Liver (tissue), 9 donors: ENCODE data around the gene GNG7. TPM values are rescaled to one million over a fixed set of nuclear protein-coding genes. Genes with fewer than 3 reads are reported as not detected.

Source experiments
- DNase-seq: peaks from one replicate; pipeline ENCODE4 v3.0.0-alpha.2; 2017; ENCODE audit warnings: low spot score
- H3K27ac ChIP-seq, 2 donors: one replicate each; pipeline ENCODE4 v1.7.0; 2013; ENCODE audit warnings: inconsistent platforms in 2 of 2, low read length in 2 of 2, control low read depth in 1 of 2, low read depth in 1 of 2, mild to moderate bottlenecking in 1 of 2
- H3K27me3 ChIP-seq, 4 donors: one replicate each; pipeline versions ENCODE4 v1.6.1 to v1.7.0; 2013; ENCODE audit warnings: low read length in 3 of 4, inconsistent platforms in 1 of 4, mild to moderate bottlenecking in 1 of 4, moderate library complexity in 1 of 4; ENCODE audit not compliant: control insufficient read depth in 4 of 4, insufficient read depth in 4 of 4
- H3K36me3 ChIP-seq, 4 donors: one replicate each; pipeline versions ENCODE4 v1.6.1 to v1.7.0; 2013; ENCODE audit warnings: low read length in 3 of 4, mild to moderate bottlenecking in 3 of 4, low read depth in 1 of 4, moderate library complexity in 1 of 4; ENCODE audit not compliant: control insufficient read depth in 4 of 4, insufficient read depth in 3 of 4
- H3K4me1 ChIP-seq, 4 donors: one replicate each; pipeline versions ENCODE4 v1.6.1 to v1.7.0; 2013; ENCODE audit warnings: low read length in 3 of 4, mild to moderate bottlenecking in 3 of 4, moderate library complexity in 1 of 4; ENCODE audit not compliant: control insufficient read depth in 4 of 4, insufficient read depth in 4 of 4
- H3K4me3 ChIP-seq, 3 donors: one replicate each; pipeline versions ENCODE4 v1.6.1 to v1.7.0; 2013; ENCODE audit warnings: low read length in 3 of 3, control low read depth in 1 of 3, low read depth in 1 of 3, mild to moderate bottlenecking in 1 of 3
- H3K9ac ChIP-seq, 2 donors: one replicate each; pipeline ENCODE4 v1.7.0; 2013; ENCODE audit warnings: low read length in 2 of 2, mild to moderate bottlenecking in 2 of 2, moderate library complexity in 2 of 2, control low read depth in 1 of 2, low read depth in 1 of 2
- H3K9me3 ChIP-seq, 4 donors: one replicate each; pipeline versions ENCODE4 v1.6.1 to v1.7.0; 2013; ENCODE audit warnings: low read length in 3 of 4; ENCODE audit not compliant: control insufficient read depth in 4 of 4
- EGR1 ChIP-seq, 2 donors: IDR thresholded peaks; 2 replicates each; pipeline ENCODE4 v1.6.1; 2016 to 2018; ENCODE audit warnings: antibody characterized with exemption in 2 of 2, low read depth in 2 of 2
- FOXA1 ChIP-seq: IDR thresholded peaks from 2 replicates; pipeline ENCODE4 v1.6.1; 2016; ENCODE audit warnings: antibody characterized with exemption
- FOXA2 ChIP-seq: IDR thresholded peaks from 2 replicates; pipeline ENCODE4 v1.6.1; 2016; ENCODE audit warnings: antibody characterized with exemption
- GABPA ChIP-seq, 2 donors: IDR thresholded peaks in 1 of 2; conservative IDR thresholded peaks in 1 of 2; 2 replicates each; pipeline ENCODE4 v1.6.1; 2016; ENCODE audit warnings: antibody characterized with exemption in 2 of 2, mild to moderate bottlenecking in 1 of 2, moderate library complexity in 1 of 2
- HNF4A ChIP-seq, 2 donors: conservative IDR thresholded peaks; 2 replicates each; pipeline ENCODE4 v1.6.1; 2016; ENCODE audit warnings: antibody characterized with exemption in 2 of 2, mild to moderate bottlenecking in 2 of 2
- HNF4G ChIP-seq: IDR thresholded peaks from 2 replicates; pipeline ENCODE4 v1.6.1; 2016; ENCODE audit warnings: antibody characterized with exemption
- JUND ChIP-seq, 2 donors: IDR thresholded peaks; 2 replicates each; pipeline ENCODE4 v1.6.1; 2016; ENCODE audit warnings: antibody characterized with exemption in 2 of 2
- RAD21 ChIP-seq, 2 donors: IDR thresholded peaks; 2 replicates each; pipeline ENCODE4 v1.6.1; 2016; ENCODE audit warnings: antibody characterized with exemption in 2 of 2, mild to moderate bottlenecking in 2 of 2
- SP1 ChIP-seq: IDR thresholded peaks from 2 replicates; pipeline ENCODE4 v1.6.1; 2018; ENCODE audit warnings: antibody characterized with exemption, mild to moderate bottlenecking
- TAF1 ChIP-seq: conservative IDR thresholded peaks from 2 replicates; pipeline ENCODE4 v1.6.1; 2016; ENCODE audit warnings: antibody characterized with exemption, mild to moderate bottlenecking
- YY1 ChIP-seq: IDR thresholded peaks from 2 replicates; pipeline ENCODE4 v1.6.1; 2016; ENCODE audit warnings: antibody characterized with exemption, mild to moderate bottlenecking
- WGBS: extraction: QIAGEN DNeasy Blood & Tissue Kit; methylation state at CpG from one replicate; pipeline ENCODE4 v1.1.7; 2013; 5-methylcytosine and 5-hydroxymethylcytosine counted together
- polyA plus RNA-seq, 2 donors: library from polyadenylated mRNA; stranded (reverse) in 1 of 2; unstranded in 1 of 2; fragments of 200-250 nt in 1 of 2; fragments of >200 nt in 1 of 2; fragmentation: Nextera tagmentation in 1 of 2; extraction: Ambion mirVana in 1 of 2; gene quantifications; one replicate each; pipeline versions ENCODE4 v1.2.1 to v1.2.3, GENCODE V29; 2013 to 2015
- total RNA-seq, 2 donors: library from RNA; depleted of rRNA; stranded (reverse); fragments of >200 nt; gene quantifications; one replicate each; pipeline ENCODE4 v1.2.3, GENCODE V29; 2014
- TF ChIP-seq, protein P1 (sequence below): IDR thresholded peaks from 2 replicates; pipeline ENCODE4 v1.6.1; 2016; ENCODE audit warnings: antibody characterized with exemption, mild to moderate bottlenecking
- TF ChIP-seq, protein P2 (sequence below): IDR thresholded peaks from 2 replicates; pipeline ENCODE4 v1.6.1; 2016; ENCODE audit warnings: antibody characterized with exemption
- TF ChIP-seq, protein P3 (sequence below): IDR thresholded peaks from 2 replicates; pipeline ENCODE4 v1.6.1; 2016; ENCODE audit warnings: antibody characterized with exemption
- TF ChIP-seq, protein P4 (sequence below): fragments of 150-350 bp; IDR thresholded peaks from 2 replicates; pipeline ENCODE4 v1.5.1; 2017; ENCODE audit warnings: improper control_type of control experiment, low read depth, low read length; ENCODE audit not compliant: missing input control
- TF ChIP-seq, protein P5 (sequence below): IDR thresholded peaks from 2 replicates; pipeline ENCODE4 v1.6.1; 2016; ENCODE audit warnings: antibody characterized with exemption
- donor health status: healthy.
- donor health status: healthy.
- donor health status: healthy.
- donor health status: healthy.
- donor health status: healthy.

GNG7 gene
- total and polyA plus RNA-seq, 4 donors = 0.75 to 1.9 (median 1.1) TPM

DNA sequence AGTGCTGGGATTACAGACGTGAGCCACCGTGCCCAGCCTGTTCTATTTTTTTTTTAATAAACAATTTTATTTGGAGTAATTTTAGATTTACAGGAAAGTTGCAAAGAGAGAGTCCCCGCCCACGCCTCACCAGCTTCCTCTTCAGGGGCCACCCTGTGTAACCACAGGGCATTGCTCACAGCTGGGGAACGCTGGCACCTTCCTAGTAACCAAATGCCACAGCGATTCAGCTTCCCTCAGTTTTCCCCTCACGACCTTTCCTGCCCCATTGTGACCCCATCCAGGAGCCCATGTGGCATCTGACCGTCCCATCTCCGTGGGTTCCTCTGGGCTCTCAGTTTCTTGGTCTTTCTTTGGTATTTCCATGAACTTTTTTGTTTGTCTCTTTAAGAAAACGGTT lies 83.9 kb downstream of the GNG7 start:
- H3K27ac ChIP-seq = peak overlapping the region; percentile 19 to 74
- no peak overlapping the region for H3K4me3 ChIP-seq
- no peak for DNase-seq
- no peaks in the 10 kb centered on the region for H3K36me3 ChIP-seq
- H3K9me3 ChIP-seq = no peaks in the 10 kb centered on the region
- H3K27me3 ChIP-seq = no peaks in the 10 kb centered on the region
- H3K4me1 ChIP-seq = peaks cover 0 to 15% (median 9%) of the 10 kb centered on the region in 4 donors
- TF ChIP-seq EGR1 (IDR thresholded peaks at IDR 0.05; ENCODE audit: low read depth in 2 of 2) (no peak), SP1 (no peak), FOXA2 (no peak), GABPA (IDR thresholded peaks at IDR 0.05 in 1 of 2, conservative IDR thresholded peaks at IDR 0.05 in 1 of 2) (no peak), JUND (IDR thresholded peaks at IDR 0.05) (no peak), RAD21 (IDR thresholded peaks at IDR 0.05) (no peak)
- TF ChIP-seq, protein P1, sequence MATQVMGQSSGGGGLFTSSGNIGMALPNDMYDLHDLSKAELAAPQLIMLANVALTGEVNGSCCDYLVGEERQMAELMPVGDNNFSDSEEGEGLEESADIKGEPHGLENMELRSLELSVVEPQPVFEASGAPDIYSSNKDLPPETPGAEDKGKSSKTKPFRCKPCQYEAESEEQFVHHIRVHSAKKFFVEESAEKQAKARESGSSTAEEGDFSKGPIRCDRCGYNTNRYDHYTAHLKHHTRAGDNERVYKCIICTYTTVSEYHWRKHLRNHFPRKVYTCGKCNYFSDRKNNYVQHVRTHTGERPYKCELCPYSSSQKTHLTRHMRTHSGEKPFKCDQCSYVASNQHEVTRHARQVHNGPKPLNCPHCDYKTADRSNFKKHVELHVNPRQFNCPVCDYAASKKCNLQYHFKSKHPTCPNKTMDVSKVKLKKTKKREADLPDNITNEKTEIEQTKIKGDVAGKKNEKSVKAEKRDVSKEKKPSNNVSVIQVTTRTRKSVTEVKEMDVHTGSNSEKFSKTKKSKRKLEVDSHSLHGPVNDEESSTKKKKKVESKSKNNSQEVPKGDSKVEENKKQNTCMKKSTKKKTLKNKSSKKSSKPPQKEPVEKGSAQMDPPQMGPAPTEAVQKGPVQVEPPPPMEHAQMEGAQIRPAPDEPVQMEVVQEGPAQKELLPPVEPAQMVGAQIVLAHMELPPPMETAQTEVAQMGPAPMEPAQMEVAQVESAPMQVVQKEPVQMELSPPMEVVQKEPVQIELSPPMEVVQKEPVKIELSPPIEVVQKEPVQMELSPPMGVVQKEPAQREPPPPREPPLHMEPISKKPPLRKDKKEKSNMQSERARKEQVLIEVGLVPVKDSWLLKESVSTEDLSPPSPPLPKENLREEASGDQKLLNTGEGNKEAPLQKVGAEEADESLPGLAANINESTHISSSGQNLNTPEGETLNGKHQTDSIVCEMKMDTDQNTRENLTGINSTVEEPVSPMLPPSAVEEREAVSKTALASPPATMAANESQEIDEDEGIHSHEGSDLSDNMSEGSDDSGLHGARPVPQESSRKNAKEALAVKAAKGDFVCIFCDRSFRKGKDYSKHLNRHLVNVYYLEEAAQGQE = no peak
- TF ChIP-seq, protein P2, sequence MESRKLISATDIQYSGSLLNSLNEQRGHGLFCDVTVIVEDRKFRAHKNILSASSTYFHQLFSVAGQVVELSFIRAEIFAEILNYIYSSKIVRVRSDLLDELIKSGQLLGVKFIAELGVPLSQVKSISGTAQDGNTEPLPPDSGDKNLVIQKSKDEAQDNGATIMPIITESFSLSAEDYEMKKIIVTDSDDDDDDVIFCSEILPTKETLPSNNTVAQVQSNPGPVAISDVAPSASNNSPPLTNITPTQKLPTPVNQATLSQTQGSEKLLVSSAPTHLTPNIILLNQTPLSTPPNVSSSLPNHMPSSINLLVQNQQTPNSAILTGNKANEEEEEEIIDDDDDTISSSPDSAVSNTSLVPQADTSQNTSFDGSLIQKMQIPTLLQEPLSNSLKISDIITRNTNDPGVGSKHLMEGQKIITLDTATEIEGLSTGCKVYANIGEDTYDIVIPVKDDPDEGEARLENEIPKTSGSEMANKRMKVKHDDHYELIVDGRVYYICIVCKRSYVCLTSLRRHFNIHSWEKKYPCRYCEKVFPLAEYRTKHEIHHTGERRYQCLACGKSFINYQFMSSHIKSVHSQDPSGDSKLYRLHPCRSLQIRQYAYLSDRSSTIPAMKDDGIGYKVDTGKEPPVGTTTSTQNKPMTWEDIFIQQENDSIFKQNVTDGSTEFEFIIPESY = no peak
- no peak overlapping the region for H3K9ac ChIP-seq
- 70% methylated on average over 10 of the region's 10 CpGs for WGBS

DNA sequence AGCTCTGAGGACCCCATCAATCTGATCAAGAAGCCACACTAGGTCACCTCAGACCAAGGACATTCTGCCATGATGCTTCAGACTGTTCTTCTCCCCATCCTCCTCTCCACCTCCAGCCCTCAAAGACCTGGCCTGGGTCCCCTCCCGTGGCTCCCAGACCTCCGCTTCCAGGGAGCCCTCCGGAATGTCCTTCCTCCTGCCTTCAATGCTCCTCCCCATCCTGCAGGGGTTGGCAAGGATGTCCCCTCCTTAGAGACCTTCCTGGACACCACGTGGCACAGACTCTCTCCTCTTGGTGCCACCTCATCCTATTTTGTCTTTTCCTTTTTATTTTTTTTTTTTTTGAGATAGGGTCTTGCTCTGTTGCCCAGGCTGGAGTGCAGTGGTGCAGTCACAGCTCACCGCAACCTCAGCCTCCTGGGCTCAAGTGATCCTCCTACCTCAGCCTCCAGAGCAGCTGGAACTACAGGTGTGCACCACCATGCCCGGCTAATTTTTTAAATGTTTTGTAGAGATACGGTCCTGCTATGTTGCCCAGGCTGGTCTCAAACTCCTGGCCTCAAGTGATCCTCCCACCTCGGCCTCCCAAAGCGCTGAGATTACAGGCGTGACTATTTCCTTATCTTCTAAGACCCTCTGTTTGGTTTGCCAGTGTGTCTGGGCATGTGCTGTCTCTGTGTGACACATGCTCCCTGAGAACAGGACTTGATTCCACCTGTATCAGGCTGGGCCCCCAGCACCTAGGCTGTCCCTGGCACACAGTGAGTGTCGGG lies 84.9 kb downstream of the GNG7 start:
- H3K27me3 ChIP-seq = no peaks in the 10 kb centered on the region
- TF ChIP-seq, protein P3, sequence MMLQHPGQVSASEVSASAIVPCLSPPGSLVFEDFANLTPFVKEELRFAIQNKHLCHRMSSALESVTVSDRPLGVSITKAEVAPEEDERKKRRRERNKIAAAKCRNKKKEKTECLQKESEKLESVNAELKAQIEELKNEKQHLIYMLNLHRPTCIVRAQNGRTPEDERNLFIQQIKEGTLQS = no peak
- TF ChIP-seq EGR1 (IDR thresholded peaks at IDR 0.05; ENCODE audit: low read depth in 2 of 2) = no peak
- TF ChIP-seq FOXA2 = no peak
- no peak for TF ChIP-seq SP1
- no peak for TF ChIP-seq HNF4A (conservative IDR thresholded peaks at IDR 0.05)
- no peak for TF ChIP-seq GABPA (IDR thresholded peaks at IDR 0.05 in 1 of 2, conservative IDR thresholded peaks at IDR 0.05 in 1 of 2)
- TF ChIP-seq, protein P4, sequence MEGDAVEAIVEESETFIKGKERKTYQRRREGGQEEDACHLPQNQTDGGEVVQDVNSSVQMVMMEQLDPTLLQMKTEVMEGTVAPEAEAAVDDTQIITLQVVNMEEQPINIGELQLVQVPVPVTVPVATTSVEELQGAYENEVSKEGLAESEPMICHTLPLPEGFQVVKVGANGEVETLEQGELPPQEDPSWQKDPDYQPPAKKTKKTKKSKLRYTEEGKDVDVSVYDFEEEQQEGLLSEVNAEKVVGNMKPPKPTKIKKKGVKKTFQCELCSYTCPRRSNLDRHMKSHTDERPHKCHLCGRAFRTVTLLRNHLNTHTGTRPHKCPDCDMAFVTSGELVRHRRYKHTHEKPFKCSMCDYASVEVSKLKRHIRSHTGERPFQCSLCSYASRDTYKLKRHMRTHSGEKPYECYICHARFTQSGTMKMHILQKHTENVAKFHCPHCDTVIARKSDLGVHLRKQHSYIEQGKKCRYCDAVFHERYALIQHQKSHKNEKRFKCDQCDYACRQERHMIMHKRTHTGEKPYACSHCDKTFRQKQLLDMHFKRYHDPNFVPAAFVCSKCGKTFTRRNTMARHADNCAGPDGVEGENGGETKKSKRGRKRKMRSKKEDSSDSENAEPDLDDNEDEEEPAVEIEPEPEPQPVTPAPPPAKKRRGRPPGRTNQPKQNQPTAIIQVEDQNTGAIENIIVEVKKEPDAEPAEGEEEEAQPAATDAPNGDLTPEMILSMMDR = no peak
- TF ChIP-seq FOXA1 = no peak
- TF ChIP-seq YY1 = no peak
- no peak for TF ChIP-seq RAD21 (IDR thresholded peaks at IDR 0.05)
- no peak for TF ChIP-seq TAF1
- TF ChIP-seq, protein P2 = no peak
- TF ChIP-seq, protein P5, sequence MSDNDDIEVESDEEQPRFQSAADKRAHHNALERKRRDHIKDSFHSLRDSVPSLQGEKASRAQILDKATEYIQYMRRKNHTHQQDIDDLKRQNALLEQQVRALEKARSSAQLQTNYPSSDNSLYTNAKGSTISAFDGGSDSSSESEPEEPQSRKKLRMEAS = no peak
- TF ChIP-seq HNF4G = no peak
- no peak for TF ChIP-seq JUND (IDR thresholded peaks at IDR 0.05)
- peak overlapping the region in 1 of 2 donors; percentile 37 for H3K9ac ChIP-seq
- H3K4me3 ChIP-seq = no peak overlapping the region
- 89% methylated on average over 11 of the region's 11 CpGs for WGBS
- peaks cover 0 to 15% (median 11%) of the 10 kb centered on the region in 4 donors for H3K4me1 ChIP-seq
- H3K36me3 ChIP-seq = no peaks in the 10 kb centered on the region
- no peaks in the 10 kb centered on the region for H3K9me3 ChIP-seq
- DNase-seq = no peak
- peak overlapping the region; percentile 56 to 66 for H3K27ac ChIP-seq
